ENCODE results near the gene TMEM179.

Gene TMEM179

DNA sequence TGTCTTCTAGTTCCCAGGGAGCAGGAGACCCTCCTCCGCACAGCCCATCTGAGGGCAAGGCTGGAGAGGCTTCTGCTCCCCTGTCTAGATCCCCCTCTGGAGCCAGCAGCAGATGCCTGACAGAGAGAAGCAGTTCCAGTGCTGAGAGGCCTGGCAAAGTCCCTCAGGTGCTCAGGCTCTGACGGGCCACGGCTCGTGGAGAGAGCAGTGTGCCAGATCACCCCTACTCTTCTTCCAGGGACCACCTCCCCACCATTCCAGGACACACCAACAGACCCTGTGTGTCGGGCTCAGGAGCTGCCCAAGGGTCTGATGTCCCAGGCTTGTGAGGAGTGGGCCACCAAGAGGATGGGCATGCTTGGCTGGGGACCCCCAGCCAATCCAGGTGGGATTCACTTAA lies 47.5 kb downstream of the TMEM179 start:
- no peak overlapping the region for H3K4me3 ChIP-seq (ENCODE audit: low read depth, low read length)
- TF ChIP-seq, protein P1, sequence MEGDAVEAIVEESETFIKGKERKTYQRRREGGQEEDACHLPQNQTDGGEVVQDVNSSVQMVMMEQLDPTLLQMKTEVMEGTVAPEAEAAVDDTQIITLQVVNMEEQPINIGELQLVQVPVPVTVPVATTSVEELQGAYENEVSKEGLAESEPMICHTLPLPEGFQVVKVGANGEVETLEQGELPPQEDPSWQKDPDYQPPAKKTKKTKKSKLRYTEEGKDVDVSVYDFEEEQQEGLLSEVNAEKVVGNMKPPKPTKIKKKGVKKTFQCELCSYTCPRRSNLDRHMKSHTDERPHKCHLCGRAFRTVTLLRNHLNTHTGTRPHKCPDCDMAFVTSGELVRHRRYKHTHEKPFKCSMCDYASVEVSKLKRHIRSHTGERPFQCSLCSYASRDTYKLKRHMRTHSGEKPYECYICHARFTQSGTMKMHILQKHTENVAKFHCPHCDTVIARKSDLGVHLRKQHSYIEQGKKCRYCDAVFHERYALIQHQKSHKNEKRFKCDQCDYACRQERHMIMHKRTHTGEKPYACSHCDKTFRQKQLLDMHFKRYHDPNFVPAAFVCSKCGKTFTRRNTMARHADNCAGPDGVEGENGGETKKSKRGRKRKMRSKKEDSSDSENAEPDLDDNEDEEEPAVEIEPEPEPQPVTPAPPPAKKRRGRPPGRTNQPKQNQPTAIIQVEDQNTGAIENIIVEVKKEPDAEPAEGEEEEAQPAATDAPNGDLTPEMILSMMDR (IDR thresholded peaks at IDR 0.05; ENCODE audit: low read depth, low read length) = no peak

DNA sequence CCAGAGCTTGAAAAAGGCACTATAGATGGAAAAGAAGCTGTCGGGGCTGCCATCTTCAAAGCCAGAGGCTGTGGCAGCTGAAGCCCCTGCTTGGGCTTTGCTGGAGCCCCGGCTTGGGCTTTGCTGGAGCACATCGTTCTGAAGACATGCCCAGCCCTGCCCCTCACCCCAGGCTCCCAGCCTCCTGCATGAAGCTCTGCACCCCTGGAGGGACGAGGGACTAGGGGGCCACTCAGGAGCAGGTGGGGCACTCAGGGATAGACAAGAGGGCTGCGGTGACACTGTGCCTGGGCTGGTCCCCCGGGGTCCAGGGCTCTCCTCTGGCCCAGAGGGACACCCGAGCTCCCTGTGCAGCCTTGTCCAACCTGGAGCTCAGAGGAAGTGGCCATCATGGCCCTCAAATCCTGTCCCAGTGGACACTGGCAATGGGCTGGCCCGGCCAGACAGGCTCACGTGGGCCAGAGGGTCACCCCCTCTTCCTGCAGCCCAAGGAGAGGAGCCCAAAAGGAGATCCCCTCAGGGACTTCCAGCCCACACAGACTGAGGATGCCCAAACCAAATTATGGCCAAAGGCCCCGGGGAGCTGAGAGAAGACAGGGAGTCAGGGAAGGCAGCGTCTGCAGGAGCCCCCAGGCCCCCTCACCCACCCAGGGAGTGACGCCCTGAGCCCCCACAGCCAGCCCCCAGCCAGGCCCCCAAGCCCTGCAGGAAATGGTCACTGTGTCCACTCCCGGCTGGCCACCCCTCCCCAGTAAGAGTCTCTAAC lies 48.1 kb downstream of the TMEM179 start:
- no peak overlapping the region for H3K4me3 ChIP-seq (ENCODE audit: low read depth, low read length)
- TF ChIP-seq, protein P1 (IDR thresholded peaks at IDR 0.05; ENCODE audit: low read depth, low read length) = no peak

DNA sequence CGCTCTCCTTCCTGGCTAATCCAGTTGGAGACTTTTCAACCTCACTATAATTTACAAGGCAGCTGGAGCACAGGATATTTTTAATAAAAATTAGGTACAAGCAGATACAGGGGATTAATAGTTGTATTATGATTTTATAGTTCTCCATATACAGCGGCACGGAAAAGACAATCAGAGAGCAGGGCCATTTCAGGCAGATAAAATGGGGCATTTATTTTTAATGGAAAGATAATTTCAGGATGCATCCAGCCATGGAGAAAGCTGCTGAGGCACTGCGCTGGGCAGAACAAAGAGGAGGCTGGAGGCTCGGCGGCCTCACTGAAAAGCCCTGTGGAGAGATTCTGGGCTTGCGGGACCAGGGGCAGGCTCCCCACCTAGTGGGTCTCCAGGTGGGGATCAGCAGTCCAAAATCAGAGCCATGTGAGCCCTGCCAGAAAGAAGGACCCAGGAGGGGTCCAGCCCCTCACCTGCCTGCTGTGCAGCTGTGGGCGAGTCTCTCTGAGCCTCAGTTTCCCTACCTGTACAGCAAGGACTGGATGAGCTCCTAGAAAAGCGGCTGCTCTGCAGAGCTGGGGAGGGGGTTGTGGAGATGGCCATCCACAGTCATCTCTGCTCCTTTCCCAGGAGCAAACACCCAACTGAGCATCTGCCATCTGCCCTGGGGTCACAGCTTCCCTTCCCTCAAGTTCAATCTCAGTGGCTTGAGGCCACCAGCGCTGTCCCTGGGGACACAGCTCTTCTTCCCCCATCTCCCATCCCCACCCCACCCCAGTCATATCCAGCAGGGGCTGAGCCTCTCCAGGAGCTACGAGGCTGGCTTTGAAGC lies 48.9 kb downstream of the TMEM179 start:
- TF ChIP-seq, protein P1 (IDR thresholded peaks at IDR 0.05; ENCODE audit: low read depth, low read length) = no peak
- no peak overlapping the region for H3K4me3 ChIP-seq (ENCODE audit: low read depth, low read length)

DNA sequence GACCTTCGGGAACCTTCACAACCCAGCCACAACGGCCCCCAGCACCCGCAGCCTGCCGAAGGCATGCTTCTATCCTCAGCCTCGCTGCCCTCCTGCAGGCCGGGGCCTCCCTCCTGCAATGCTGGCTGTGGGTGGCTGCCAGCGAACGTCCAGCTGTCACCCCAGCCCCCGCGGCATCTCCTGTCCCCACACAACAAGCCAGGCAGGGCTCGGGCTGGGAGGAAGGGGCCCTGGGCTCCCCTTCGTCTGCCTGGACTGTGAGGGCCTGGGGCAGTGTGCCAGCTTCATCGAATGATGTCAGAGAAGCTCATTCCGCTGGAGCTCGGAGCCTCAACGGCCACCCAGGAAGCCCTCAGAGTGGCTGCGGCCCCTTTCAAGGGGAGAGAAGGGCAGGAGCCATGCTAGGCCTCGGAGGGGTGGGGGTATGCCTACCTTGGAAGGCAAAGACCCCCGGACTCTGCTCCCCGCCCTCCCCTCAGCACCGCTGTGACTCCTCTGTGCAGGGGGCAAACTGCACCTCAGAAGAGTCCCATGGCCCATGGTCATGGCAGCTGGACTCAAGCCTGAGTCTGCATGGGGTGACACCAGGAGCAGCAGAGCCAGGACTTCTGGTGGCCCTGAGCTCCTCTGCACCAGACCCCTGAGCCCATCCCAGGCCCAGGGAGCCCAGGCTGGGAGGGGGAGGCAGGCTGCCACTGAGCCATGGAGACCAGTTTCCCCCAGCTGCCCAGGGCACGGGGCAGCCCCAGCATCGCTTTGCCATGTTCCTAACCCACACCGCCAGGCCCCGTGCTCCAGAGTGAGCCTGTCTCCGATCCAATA lies 49.8 kb downstream of the TMEM179 start:
- TF ChIP-seq, protein P1 (IDR thresholded peaks at IDR 0.05; ENCODE audit: low read depth, low read length) = no peak
- H3K4me3 ChIP-seq (ENCODE audit: low read depth, low read length) = no peak overlapping the region

DNA sequence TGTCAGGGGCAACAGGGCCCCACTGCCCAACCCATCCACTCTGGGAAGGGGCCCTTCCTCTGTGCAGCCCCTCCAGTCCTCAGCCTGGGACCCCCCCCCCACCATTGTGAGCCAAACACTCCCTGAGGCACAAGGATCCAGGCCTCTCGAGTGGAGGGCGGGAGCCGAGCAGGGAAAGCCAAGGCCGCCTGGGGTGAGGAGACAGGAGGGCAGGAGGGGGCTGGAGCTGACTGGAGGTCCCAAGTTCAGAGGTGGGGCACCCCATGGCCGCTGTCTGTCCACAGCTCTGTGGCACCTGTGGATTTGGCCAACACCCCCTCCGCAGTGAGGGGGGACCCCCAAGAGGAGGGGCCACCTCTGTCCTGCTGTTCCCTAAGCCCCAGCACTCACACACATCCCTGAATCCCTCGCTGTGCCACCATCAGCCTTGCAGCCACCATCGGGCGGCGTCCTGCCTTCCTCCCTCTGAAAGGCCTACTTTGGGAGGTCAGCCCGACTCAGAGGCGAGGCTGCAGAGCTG lies 50.4 kb downstream of the TMEM179 start:
- TF ChIP-seq, protein P1 (IDR thresholded peaks at IDR 0.05; ENCODE audit: low read depth, low read length) = no peak
- H3K4me3 ChIP-seq (ENCODE audit: low read depth, low read length) = no peak overlapping the region

DNA sequence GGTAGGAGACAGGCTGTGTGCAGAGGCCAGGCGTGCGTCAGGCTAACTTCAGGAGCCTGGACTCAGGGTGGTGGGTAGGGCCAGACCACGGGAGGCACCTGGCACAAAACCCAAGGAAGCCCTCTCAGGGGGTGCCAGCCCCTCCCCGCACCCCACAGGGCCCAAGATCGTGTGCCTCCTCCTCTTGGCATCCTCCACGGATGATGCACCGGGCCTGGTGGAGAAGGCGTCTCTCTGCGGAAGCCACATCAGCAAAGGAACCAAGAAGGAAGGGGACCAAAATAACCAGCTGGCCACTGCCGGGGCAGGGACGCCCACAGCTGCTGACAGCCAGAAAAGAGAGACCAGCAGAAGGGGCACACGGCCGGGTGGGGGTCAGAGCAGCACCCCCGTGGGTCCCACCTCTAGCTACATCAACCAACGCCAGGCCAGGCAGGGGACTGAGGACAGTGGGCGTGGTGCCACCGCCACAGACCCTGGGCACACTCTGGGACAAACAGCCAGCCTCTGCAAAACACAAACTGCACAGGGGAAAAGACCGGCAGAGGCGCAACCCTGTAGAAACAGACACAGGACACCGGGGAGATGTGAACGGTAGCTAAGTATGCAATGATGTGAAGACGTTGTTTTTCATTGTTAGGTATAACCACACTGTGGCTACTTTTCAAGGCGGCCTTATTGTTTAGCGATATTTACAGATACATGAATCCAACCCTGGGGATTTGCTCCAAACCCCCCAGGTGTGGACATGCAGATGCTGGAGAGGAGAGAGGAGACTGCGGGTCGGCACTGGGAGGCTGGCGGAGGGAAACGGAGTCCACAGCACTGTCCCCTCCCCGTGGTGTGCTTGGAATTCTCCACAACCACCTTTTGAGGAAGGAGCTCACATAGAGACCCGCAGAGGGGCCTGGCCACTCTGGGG lies 51.1 kb downstream of the TMEM179 start:
- no peak overlapping the region for H3K4me3 ChIP-seq (ENCODE audit: low read depth, low read length)
- TF ChIP-seq, protein P1 (IDR thresholded peaks at IDR 0.05; ENCODE audit: low read depth, low read length) = no peak
